Measurements from ENCODE around the gene FKBP5.

DNA sequence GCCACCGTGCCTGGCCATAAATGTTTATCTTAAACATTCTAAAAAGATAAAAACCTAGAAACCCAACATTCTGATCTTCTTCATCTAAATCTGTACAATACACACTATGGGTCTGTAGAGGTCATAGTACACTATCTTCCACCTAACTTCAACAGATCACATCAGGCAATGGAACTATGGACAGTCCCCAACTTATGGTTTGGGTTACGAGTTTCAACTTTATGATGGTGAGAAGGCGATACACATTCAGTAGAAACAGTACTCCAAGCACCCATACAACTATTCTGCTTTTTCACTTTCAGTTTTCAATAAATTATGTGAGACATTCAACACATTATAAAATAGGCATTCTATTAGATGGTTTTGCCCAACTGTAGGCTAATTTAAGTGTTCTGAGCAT, 23.1 kb downstream of the FKBP5 start:
- TF ChIP-seq, protein P1, sequence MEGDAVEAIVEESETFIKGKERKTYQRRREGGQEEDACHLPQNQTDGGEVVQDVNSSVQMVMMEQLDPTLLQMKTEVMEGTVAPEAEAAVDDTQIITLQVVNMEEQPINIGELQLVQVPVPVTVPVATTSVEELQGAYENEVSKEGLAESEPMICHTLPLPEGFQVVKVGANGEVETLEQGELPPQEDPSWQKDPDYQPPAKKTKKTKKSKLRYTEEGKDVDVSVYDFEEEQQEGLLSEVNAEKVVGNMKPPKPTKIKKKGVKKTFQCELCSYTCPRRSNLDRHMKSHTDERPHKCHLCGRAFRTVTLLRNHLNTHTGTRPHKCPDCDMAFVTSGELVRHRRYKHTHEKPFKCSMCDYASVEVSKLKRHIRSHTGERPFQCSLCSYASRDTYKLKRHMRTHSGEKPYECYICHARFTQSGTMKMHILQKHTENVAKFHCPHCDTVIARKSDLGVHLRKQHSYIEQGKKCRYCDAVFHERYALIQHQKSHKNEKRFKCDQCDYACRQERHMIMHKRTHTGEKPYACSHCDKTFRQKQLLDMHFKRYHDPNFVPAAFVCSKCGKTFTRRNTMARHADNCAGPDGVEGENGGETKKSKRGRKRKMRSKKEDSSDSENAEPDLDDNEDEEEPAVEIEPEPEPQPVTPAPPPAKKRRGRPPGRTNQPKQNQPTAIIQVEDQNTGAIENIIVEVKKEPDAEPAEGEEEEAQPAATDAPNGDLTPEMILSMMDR (IDR thresholded peaks at IDR 0.05): no peak
- TF ChIP-seq POLR2A (IDR thresholded peaks at IDR 0.05): no peak
- no peak for TF ChIP-seq POLR2AphosphoS5 (IDR thresholded peaks at IDR 0.05; ENCODE audit: insufficient read depth in 1 of 2, low read depth in 1 of 2)
